TTC549 (cell line): ENCODE results near the gene HIRA.
"Not testable (repeated sequence)": the region's sequence is repeated elsewhere in the genome, so short reads cannot be mapped to it uniquely, and the experiment has no call there.

ENCODE experiments used
- FAIRE-seq: peaks from 2 replicates; lab custom pipeline; 2012; peaks lifted over from hg19 to GRCh38; lab: Jason Lieb, UNC

The HIRA gene

GRCh38 chr22:19463008-19463407 is 31.5 kb upstream of the HIRA start:
- FAIRE-seq, result no peak

- no peak for FAIRE-seq
These were observed 30.0 kb upstream of the HIRA start for GRCh38 chr22:19461506-19461905.

GRCh38 chr22:19460036-19460435 is 28.5 kb upstream of the HIRA start:
- no peak for FAIRE-seq

GRCh38 chr22:19457828-19458428 is 26.4 kb upstream of the HIRA start:
- no peak for FAIRE-seq

GRCh38 chr22:19456541-19456940 is 25.0 kb upstream of the HIRA start:
- FAIRE-seq, result no peak

- no peak for FAIRE-seq
These were observed 24.2 kb upstream of the HIRA start for GRCh38 chr22:19455585-19456370.

GRCh38 chr22:19455033-19455432 is 23.5 kb upstream of the HIRA start:
- no peak for FAIRE-seq

GRCh38 chr22:19454156-19454555 is 22.6 kb upstream of the HIRA start:
- FAIRE-seq, result no peak

GRCh38 chr22:19453718-19454117 is 22.2 kb upstream of the HIRA start:
- no peak for FAIRE-seq

GRCh38 chr22:19451570-19451969 is 20.0 kb upstream of the HIRA start:
- FAIRE-seq, result no peak

GRCh38 chr22:19450363-19451175 is 19.0 kb upstream of the HIRA start:
- no peak for FAIRE-seq

GRCh38 chr22:19449422-19449767 is 17.9 kb upstream of the HIRA start:
- FAIRE-seq, result no peak

- no peak for FAIRE-seq
These were observed 17.3 kb upstream of the HIRA start for GRCh38 chr22:19448739-19449421.

GRCh38 chr22:19448076-19448607 is 16.6 kb upstream of the HIRA start:
- FAIRE-seq, result no peak

GRCh38 chr22:19447330-19448075 is 16.0 kb upstream of the HIRA start, which contains the start of gene C22orf39:
TSS of gene C22orf39 (minus strand) at chr22:19447711. CDS start at chr22:19447688, 23 bp downstream.
- no peak for FAIRE-seq

- no peak for FAIRE-seq
These were observed 15.2 kb upstream of the HIRA start for GRCh38 chr22:19446603-19447329.

- FAIRE-seq, result not testable (repeated sequence)
These were observed 13.9 kb upstream of the HIRA start for GRCh38 chr22:19445279-19445982.

GRCh38 chr22:19443544-19444211 is 12.1 kb upstream of the HIRA start:
- FAIRE-seq, result no peak

GRCh38 chr22:19442166-19442565 is 10.6 kb upstream of the HIRA start:
- FAIRE-seq, result no peak
